ENCODE measurements around the gene CSNK1G1.
"Not testable (repeated sequence)": the region's sequence is repeated elsewhere in the genome, so short reads cannot be mapped to it uniquely, and the experiment has no call there.

Gene CSNK1G1

GRCh38 chr15:64355944-64356709 is at the start of gene CSNK1G1:
Gene CSNK1G1 (minus strand): TSS chr15:64356173. CDS start chr15:64300499, 55,674 bp downstream.
- peak; percentile 97 for DNase-seq (ENCODE audit: low read depth in 2 of 2)

GRCh38 chr15:64400583-64400982 is 44.6 kb upstream of the CSNK1G1 start:
- DNase-seq (ENCODE audit: low read depth in 2 of 2), result no peak

GRCh38 chr15:64398575-64398974 is 42.6 kb upstream of the CSNK1G1 start:
- DNase-seq (ENCODE audit: low read depth in 2 of 2), result no peak

GRCh38 chr15:64396789-64397188 is 40.8 kb upstream of the CSNK1G1 start:
- no peak for DNase-seq (ENCODE audit: low read depth in 2 of 2)

- DNase-seq (ENCODE audit: low read depth in 2 of 2), result not testable (repeated sequence)
Observed at GRCh38 chr15:64392471-64392870, 36.5 kb upstream of the CSNK1G1 start.

GRCh38 chr15:64389036-64389435 is 33.1 kb upstream of the CSNK1G1 start:
- DNase-seq (ENCODE audit: low read depth in 2 of 2), result no peak

- peak; percentile 93 to 94 for DNase-seq (ENCODE audit: low read depth in 2 of 2)
Observed at GRCh38 chr15:64387562-64388168, 31.7 kb upstream of the CSNK1G1 start, which contains the start of gene TRIP4. Gene TRIP4 (plus strand): TSS chr15:64387836. CDS start chr15:64387864, 28 bp downstream.

GRCh38 chr15:64386291-64386690 is 30.3 kb upstream of the CSNK1G1 start:
- DNase-seq (ENCODE audit: low read depth in 2 of 2), result no peak

GRCh38 chr15:64383760-64384159 is 27.8 kb upstream of the CSNK1G1 start:
- DNase-seq (ENCODE audit: low read depth in 2 of 2), result no peak

- peak; percentile 90 to 91 for DNase-seq (ENCODE audit: low read depth in 2 of 2)
Observed at GRCh38 chr15:64381000-64381751, 25.2 kb upstream of the CSNK1G1 start, which contains the start of gene PCLAF. Gene PCLAF (minus strand): TSS chr15:64381441. CDS start chr15:64381371, 70 bp downstream.

- DNase-seq (ENCODE audit: low read depth in 2 of 2), result not testable (repeated sequence)
Observed at GRCh38 chr15:64380130-64380870, 24.3 kb upstream of the CSNK1G1 start.

- DNase-seq (ENCODE audit: low read depth in 2 of 2), result no peak
Observed at GRCh38 chr15:64379216-64379960, 23.4 kb upstream of the CSNK1G1 start.

- no peak for DNase-seq (ENCODE audit: low read depth in 2 of 2)
Observed at GRCh38 chr15:64373360-64373759, 17.4 kb upstream of the CSNK1G1 start.

- not testable (repeated sequence) for DNase-seq (ENCODE audit: low read depth in 2 of 2)
Observed at GRCh38 chr15:64371383-64371782, 15.4 kb upstream of the CSNK1G1 start.

- no peak for DNase-seq (ENCODE audit: low read depth in 2 of 2)
Observed at GRCh38 chr15:64369078-64369607, 13.2 kb upstream of the CSNK1G1 start.

- DNase-seq (ENCODE audit: low read depth in 2 of 2), result no peak
Observed at GRCh38 chr15:64361259-64361658, 5.3 kb upstream of the CSNK1G1 start.

GRCh38 chr15:64356710-64357040 is 702 bp upstream of the CSNK1G1 start:
- DNase-seq (ENCODE audit: low read depth in 2 of 2), result no peak

- DNase-seq (ENCODE audit: low read depth in 2 of 2), result no peak
Observed at GRCh38 chr15:64355348-64355943, 527 bp downstream of the CSNK1G1 start.

- no peak for DNase-seq (ENCODE audit: low read depth in 2 of 2)
Observed at GRCh38 chr15:64354688-64355344, 1.2 kb downstream of the CSNK1G1 start.

GRCh38 chr15:64351265-64351664 is 4.7 kb downstream of the CSNK1G1 start:
- DNase-seq (ENCODE audit: low read depth in 2 of 2), result no peak
